Activated B cell treated with CpG ODN at 0.5 μM for 24 hours (primary cell): ENCODE measurements around the gene RGR. TPM values are rescaled to one million over a fixed set of nuclear protein-coding genes. Genes with fewer than 3 reads are reported as not detected.

Experiments used
- ATAC-seq: fragments of 200-7000 bp; cut with Tn5 transposase; one replicate; pipeline ENCODE4 v1.10.0; 2021; ENCODE audit warnings: low read depth, mild to moderate bottlenecking, moderate library complexity
- CTCF ChIA-PET: fragments of 350-600 bp; sonication (Branson Sonifier 250); formaldehyde crosslinking; loops from one replicate; lab custom pipeline; 2021; ENCODE audit warnings: antibody characterized with exemption; lab: Charles Lee
- POLR2A ChIA-PET: fragments of 350-600 bp; sonication (Branson Sonifier 250); formaldehyde crosslinking; loops from one replicate; lab custom pipeline; 2021; ENCODE audit warnings: antibody characterized with exemption; lab: Charles Lee
- DNase-seq: peaks from one replicate; pipeline ENCODE4 v3.0.0; 2022
- H3K27ac Mint-ChIP-seq: one replicate; pipeline ENCODE4 v1.8.0; 2020; ENCODE audit warnings: mixed read lengths
- H3K27me3 Mint-ChIP-seq: one replicate; pipeline ENCODE4 v1.8.0; 2021; ENCODE audit warnings: mixed read lengths
- H3K36me3 Mint-ChIP-seq: one replicate; pipeline ENCODE4 v1.8.0; 2021; ENCODE audit warnings: low read depth, mixed read lengths
- H3K4me1 Mint-ChIP-seq: one replicate; pipeline ENCODE4 v1.8.0; 2021; ENCODE audit warnings: mixed read lengths
- H3K4me3 Mint-ChIP-seq: one replicate; pipeline ENCODE4 v1.8.0; 2020; ENCODE audit warnings: mild to moderate bottlenecking, mixed read lengths
- H3K9me3 Mint-ChIP-seq: one replicate; pipeline ENCODE4 v1.8.0; 2020; ENCODE audit warnings: mixed read lengths
- intact Hi-C: fragments of 100-400 bp; cut with micrococcal nuclease; formaldehyde crosslinking; loops from one replicate; pipeline ENCODE4 v1.15.1; 2024
- total RNA-seq: library from RNA; stranded (reverse); gene quantifications from 2 replicates; pipeline ENCODE4 v1.2.3, GENCODE V29; 2022
- TF ChIP-seq, protein P1 (sequence below): fragments of 200-600 bp; IDR thresholded peaks from one replicate; pipeline ENCODE4 v1.8.0; 2022; ENCODE audit warnings: antibody characterized with exemption, mild to moderate bottlenecking

RGR gene
- total RNA-seq, 1 donor from 2014 or later, result not detected

DNA sequence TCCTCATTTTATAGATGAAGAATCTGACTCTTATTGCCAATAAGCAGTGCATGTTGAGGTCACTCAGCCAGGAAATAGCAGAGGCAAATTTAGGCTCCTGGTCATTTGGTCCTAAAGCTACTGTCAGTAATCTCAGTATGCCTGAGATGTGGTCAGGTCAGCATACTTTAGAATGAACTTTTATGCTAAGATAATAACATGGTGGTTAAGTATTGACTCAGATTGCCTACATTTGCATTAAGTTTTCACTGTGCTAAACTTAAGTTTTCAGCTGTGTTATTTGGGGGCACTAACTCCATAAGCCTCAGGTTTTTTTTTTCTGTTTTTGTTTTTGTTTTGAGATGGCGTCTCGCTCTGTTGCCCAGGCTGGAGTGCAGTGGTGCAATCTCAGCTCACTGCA, 47.6 kb downstream of the RGR start:
- Mint-ChIP-seq H3K4me3 (no peak overlapping the region), H3K27ac (no peak overlapping the region), H3K4me1 (no peaks in the 10 kb centered on the region), H3K36me3 (no peaks in the 10 kb centered on the region), H3K27me3 (peaks cover 4% of the 10 kb centered on the region), H3K9me3 (no peaks in the 10 kb centered on the region)
- intact Hi-C loops, result no loop called here
- POLR2A ChIA-PET, result no interaction called here
- DNase-seq (no peak), ATAC-seq (no peak)
- CTCF ChIA-PET, result interaction anchor here (1.2 kb wide), 1 partner anchor 25 kb away, joined by 4 read pairs; no protein-coding TSS in a partner anchor
- TF ChIP-seq, protein P1, sequence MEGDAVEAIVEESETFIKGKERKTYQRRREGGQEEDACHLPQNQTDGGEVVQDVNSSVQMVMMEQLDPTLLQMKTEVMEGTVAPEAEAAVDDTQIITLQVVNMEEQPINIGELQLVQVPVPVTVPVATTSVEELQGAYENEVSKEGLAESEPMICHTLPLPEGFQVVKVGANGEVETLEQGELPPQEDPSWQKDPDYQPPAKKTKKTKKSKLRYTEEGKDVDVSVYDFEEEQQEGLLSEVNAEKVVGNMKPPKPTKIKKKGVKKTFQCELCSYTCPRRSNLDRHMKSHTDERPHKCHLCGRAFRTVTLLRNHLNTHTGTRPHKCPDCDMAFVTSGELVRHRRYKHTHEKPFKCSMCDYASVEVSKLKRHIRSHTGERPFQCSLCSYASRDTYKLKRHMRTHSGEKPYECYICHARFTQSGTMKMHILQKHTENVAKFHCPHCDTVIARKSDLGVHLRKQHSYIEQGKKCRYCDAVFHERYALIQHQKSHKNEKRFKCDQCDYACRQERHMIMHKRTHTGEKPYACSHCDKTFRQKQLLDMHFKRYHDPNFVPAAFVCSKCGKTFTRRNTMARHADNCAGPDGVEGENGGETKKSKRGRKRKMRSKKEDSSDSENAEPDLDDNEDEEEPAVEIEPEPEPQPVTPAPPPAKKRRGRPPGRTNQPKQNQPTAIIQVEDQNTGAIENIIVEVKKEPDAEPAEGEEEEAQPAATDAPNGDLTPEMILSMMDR, result no peak

- Mint-ChIP-seq H3K4me1 (no peaks in the 10 kb centered on the region), H3K27ac (no peak overlapping the region), H3K4me3 (no peak overlapping the region), H3K36me3 (no peaks in the 10 kb centered on the region), H3K27me3 (peaks cover 7% of the 10 kb centered on the region), H3K9me3 (no peaks in the 10 kb centered on the region)
- no peak for ATAC-seq
- TF ChIP-seq, protein P1, result no peak
- intact Hi-C loops, result no loop called here
- POLR2A ChIA-PET, result no interaction called here
- CTCF ChIA-PET, result interaction anchor here (1.2 kb wide), 1 partner anchor 26 kb away, joined by 4 read pairs; no protein-coding TSS in a partner anchor
- no peak for DNase-seq
Measured at GRCh38 chr10:84293171-84293570, 48.3 kb downstream of the RGR start.

DNA sequence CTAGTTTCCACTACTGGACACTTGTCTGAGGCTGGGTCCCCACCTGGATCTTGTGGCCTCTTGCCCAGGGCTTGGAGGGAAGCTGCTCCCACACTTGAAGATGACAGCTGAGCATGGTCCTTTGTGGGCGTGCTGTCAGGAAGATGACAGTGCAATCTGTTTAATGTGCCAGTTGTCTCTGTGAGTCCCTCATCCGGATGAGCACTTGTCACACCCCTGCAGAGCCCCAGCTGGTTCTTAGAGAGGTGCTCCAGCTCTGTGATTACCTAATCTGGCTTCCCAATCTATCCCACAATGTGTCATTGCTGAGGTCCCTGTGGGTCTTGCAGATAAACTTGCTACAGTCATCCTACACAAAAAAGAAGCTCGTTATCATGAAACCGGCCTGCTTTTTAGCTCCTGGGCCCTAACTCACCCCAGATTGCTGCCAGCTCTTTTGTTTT, 48.7 kb downstream of the RGR start:
- Mint-ChIP-seq H3K9me3 (no peaks in the 10 kb centered on the region), H3K36me3 (no peaks in the 10 kb centered on the region), H3K4me3 (no peak overlapping the region), H3K27ac (no peak overlapping the region), H3K27me3 (peaks cover 12% of the 10 kb centered on the region), H3K4me1 (no peaks in the 10 kb centered on the region)
- POLR2A ChIA-PET, result no interaction called here
- CTCF ChIA-PET, result interaction anchor here (1.2 kb wide), 1 partner anchor 26 kb away, joined by 4 read pairs; no protein-coding TSS in a partner anchor
- TF ChIP-seq, protein P1, result no peak
- no peak for ATAC-seq
- intact Hi-C loops, result no loop called here
- no peak for DNase-seq

- no peak overlapping the region for H3K4me3 Mint-ChIP-seq
- peaks cover 13% of the 10 kb centered on the region for H3K27me3 Mint-ChIP-seq
- ChIA-PET POLR2A (no interaction called here), CTCF (no interaction called here)
- H3K36me3 Mint-ChIP-seq, result no peaks in the 10 kb centered on the region
- TF ChIP-seq, protein P1, result no peak
- H3K27ac Mint-ChIP-seq, result no peak overlapping the region
- no peak for ATAC-seq
- no peaks in the 10 kb centered on the region for H3K4me1 Mint-ChIP-seq
- no peak for DNase-seq
- no peaks in the 10 kb centered on the region for H3K9me3 Mint-ChIP-seq
- intact Hi-C loops, result no loop called here
Measured at GRCh38 chr10:84294766-84295447, 50.1 kb downstream of the RGR start.

GRCh38 chr10:84296091-84296981, 51.5 kb downstream of the RGR start:
- Mint-ChIP-seq H3K4me3 (no peak overlapping the region), H3K36me3 (no peaks in the 10 kb centered on the region), H3K27ac (no peak overlapping the region), H3K9me3 (no peaks in the 10 kb centered on the region), H3K27me3 (peaks cover 13% of the 10 kb centered on the region), H3K4me1 (no peaks in the 10 kb centered on the region)
- TF ChIP-seq, protein P1, result no peak
- ChIA-PET POLR2A (no interaction called here), CTCF (no interaction called here)
- intact Hi-C loops, result no loop called here
- no peak for ATAC-seq
- no peak for DNase-seq
